H1 (cell line): Measurements from ENCODE around the gene HOGA1. TPM values are rescaled to one million over a fixed set of nuclear protein-coding genes. Genes with fewer than 3 reads are reported as not detected.
A peak's percentile ranks its signal among the peaks of the same experiment; 100 is the strongest.

Experiments used
- CTCF ChIA-PET: fragments of 300-600 bp; sonication (Branson Sonifier 250); formaldehyde crosslinking; loops from one replicate; lab custom pipeline; 2021; ENCODE audit not compliant: partially characterized antibody; lab: Charles Lee
- POLR2A ChIA-PET: fragments of 300-600 bp; sonication (Branson Sonifier 250); formaldehyde crosslinking; loops from one replicate; lab custom pipeline; 2021; ENCODE audit warnings: inconsistent platforms; ENCODE audit not compliant: partially characterized antibody; lab: Charles Lee
- DNase-seq, 2 experiments: peaks; one replicate each; pipeline versions ENCODE4 v3.0.0 to v3.0.0-alpha.2; 2010 to 2022; ENCODE audit warnings: low spot score in 2 of 2, low read depth in 1 of 2, mixed read lengths in 1 of 2
- FAIRE-seq: peaks from 2 replicates; lab custom pipeline; 2011; peaks lifted over from hg19 to GRCh38; lab: Jason Lieb, UNC
- H2AFZ ChIP-seq: 2 replicates; pipeline ENCODE4 v1.8.1; 2012; ENCODE audit warnings: low read length, inconsistent platforms
- H2AK5ac ChIP-seq: 2 replicates; pipeline ENCODE4 v1.6.1; 2013; ENCODE audit warnings: low read depth, low read length
- H2BK120ac ChIP-seq: replicated peaks from 2 replicates; pipeline ENCODE3; 2013; ENCODE audit warnings: low read depth, low read length, inconsistent platforms
- H2BK12ac ChIP-seq: 2 replicates; pipeline ENCODE4 v1.6.1; 2013; ENCODE audit warnings: low read depth, low read length
- H2BK15ac ChIP-seq: 2 replicates; pipeline ENCODE4 v1.6.1; 2013; ENCODE audit warnings: low read length
- H2BK20ac ChIP-seq: 2 replicates; pipeline ENCODE4 v1.6.1; 2013; ENCODE audit warnings: low read length
- H2BK5ac ChIP-seq: 2 replicates; pipeline ENCODE4 v1.6.1; 2013; ENCODE audit warnings: low read depth, low read length
- H3K14ac ChIP-seq: 2 replicates; pipeline ENCODE4 v1.6.1; 2013; ENCODE audit warnings: inconsistent platforms; ENCODE audit not compliant: insufficient read length
- H3K18ac ChIP-seq: 2 replicates; pipeline ENCODE4 v1.6.1; 2013; ENCODE audit warnings: low read length; ENCODE audit errors: extremely low read depth
- H3K23ac ChIP-seq: 2 replicates; pipeline ENCODE4 v1.6.1; 2013; ENCODE audit warnings: inconsistent platforms; ENCODE audit not compliant: insufficient read length
- H3K23me2 ChIP-seq: 2 replicates; pipeline ENCODE4 v1.6.1; 2013; ENCODE audit warnings: low read depth, low read length
- H3K27ac ChIP-seq: 2 replicates; pipeline ENCODE4 v1.6.1; 2011; ENCODE audit warnings: low read depth, low read length, inconsistent platforms
- H3K27me3 ChIP-seq, 4 experiments: replicated peaks in 1 of 4; 1 replicate in 1 of 4; 2 replicates in 3 of 4; pipeline versions ENCODE4 v1.6.1 to v1.8.1; 2011 to 2013; ENCODE audit warnings: low read length in 3 of 4, mild to moderate bottlenecking in 3 of 4, inconsistent platforms in 2 of 4, mixed read lengths in 2 of 4, moderate library complexity in 1 of 4; ENCODE audit not compliant: control insufficient read depth in 3 of 4, insufficient read depth in 3 of 4; ENCODE audit errors: extremely low read depth in 1 of 4
- H3K36me3 ChIP-seq, 4 experiments: 2 replicates each; pipeline versions ENCODE4 v1.6.1 to v1.8.1; 2011 to 2013; ENCODE audit warnings: mild to moderate bottlenecking in 4 of 4, low read length in 3 of 4, moderate library complexity in 2 of 4, control low read depth in 1 of 4, inconsistent platforms in 1 of 4; ENCODE audit not compliant: insufficient read depth in 4 of 4, control insufficient read depth in 2 of 4
- H3K4ac ChIP-seq: replicated peaks from 2 replicates; pipeline ENCODE3; 2013; ENCODE audit warnings: low read length, low read depth, mixed read lengths, inconsistent platforms; ENCODE audit not compliant: insufficient read length
- H3K4me1 ChIP-seq, 4 experiments: replicated peaks in 1 of 4; 1 replicate in 1 of 4; 2 replicates in 3 of 4; pipeline versions ENCODE4 v1.6.1 to v1.8.1; 2011 to 2013; ENCODE audit warnings: low read length in 3 of 4, inconsistent platforms in 2 of 4, mixed read lengths in 1 of 4; ENCODE audit not compliant: insufficient read depth in 4 of 4, control insufficient read depth in 3 of 4
- H3K4me2 ChIP-seq, 2 experiments: 2 replicates each; pipeline versions ENCODE4 v1.6.1 to v1.8.1; 2011 to 2013; ENCODE audit warnings: low read depth in 2 of 2, low read length in 2 of 2, control low read depth in 1 of 2, inconsistent platforms in 1 of 2, mild to moderate bottlenecking in 1 of 2; ENCODE audit not compliant: insufficient read depth in 1 of 2
- H3K4me3 ChIP-seq, 4 experiments: fragments of 200-600, 300-600 bp in 1 of 4; sonication (generic), shearing (Covaris generic), sonication (Bioruptor Twin) in 1 of 4; 2 replicates each; pipeline versions ENCODE4 v1.5.1 to v1.8.1; 2011 to 2016; ENCODE audit warnings: low read length in 4 of 4, low read depth in 3 of 4, control low read depth in 2 of 4, inconsistent platforms in 2 of 4, mild to moderate bottlenecking in 2 of 4, mixed read lengths in 1 of 4, moderate library complexity in 1 of 4; ENCODE audit not compliant: insufficient read depth in 2 of 4; ENCODE audit errors: extremely low read depth in 1 of 4
- H3K56ac ChIP-seq: replicated peaks from 2 replicates; pipeline ENCODE3; 2013; ENCODE audit warnings: low read depth, mild to moderate bottlenecking, mixed read lengths, low read length, inconsistent platforms; ENCODE audit not compliant: insufficient read length
- H3K79me1 ChIP-seq: 2 replicates; pipeline ENCODE4 v1.6.1; 2013; ENCODE audit warnings: low read depth, low read length, control low read depth
- H3K79me2 ChIP-seq, 2 experiments: 2 replicates each; pipeline versions ENCODE4 v1.6.1 to v1.8.1; 2012 to 2013; ENCODE audit warnings: low read length in 2 of 2, mild to moderate bottlenecking in 2 of 2, inconsistent platforms in 1 of 2; ENCODE audit not compliant: insufficient read depth in 2 of 2, control insufficient read depth in 1 of 2
- H3K9ac ChIP-seq, 4 experiments: replicated peaks in 1 of 4; 1 replicate in 1 of 4; 2 replicates in 3 of 4; pipeline versions ENCODE4 v1.6.1 to v1.8.1; 2011 to 2013; ENCODE audit warnings: low read depth in 3 of 4, low read length in 3 of 4, control low read depth in 2 of 4, mild to moderate bottlenecking in 2 of 4, moderate library complexity in 2 of 4, inconsistent platforms in 1 of 4; ENCODE audit errors: extremely low read depth in 1 of 4
- H3K9me3 ChIP-seq, 2 experiments: 2 replicates each; pipeline versions ENCODE4 v1.6.1 to v1.8.1; 2012 to 2013; ENCODE audit warnings: mild to moderate bottlenecking in 2 of 2, moderate library complexity in 2 of 2, control low read depth in 1 of 2, inconsistent platforms in 1 of 2, low read depth in 1 of 2, low read length in 1 of 2, mixed read lengths in 1 of 2; ENCODE audit not compliant: insufficient read depth in 2 of 2
- H4K20me1 ChIP-seq, 2 experiments: replicated peaks in 1 of 2; 2 replicates each; pipeline versions ENCODE3 to v1.8.1; 2011 to 2013; ENCODE audit warnings: inconsistent platforms in 2 of 2, low read length in 2 of 2, mild to moderate bottlenecking in 1 of 2; ENCODE audit not compliant: insufficient read depth in 2 of 2, control insufficient read depth in 1 of 2
- H4K5ac ChIP-seq: 2 replicates; pipeline ENCODE4 v1.6.1; 2013; ENCODE audit warnings: low read length, low read depth, mixed read lengths, inconsistent platforms; ENCODE audit not compliant: insufficient read length
- H4K8ac ChIP-seq: 2 replicates; pipeline ENCODE4 v1.8.0; 2013; ENCODE audit warnings: mild to moderate bottlenecking, moderate library complexity, low read length, inconsistent platforms; ENCODE audit not compliant: insufficient read depth; ENCODE audit errors: extremely low read depth
- H4K91ac ChIP-seq: replicated peaks from 2 replicates; pipeline ENCODE3; 2013; ENCODE audit warnings: low read length, mixed read lengths, inconsistent platforms; ENCODE audit not compliant: insufficient read length
- CBX8 ChIP-seq: fragments of 300-800, 300-1000 bp; sonication (generic); IDR thresholded peaks from 2 replicates; pipeline ENCODE4 v1.7.1; 2016; ENCODE audit warnings: low read depth, low read length, borderline replicate concordance
- CTCF ChIP-seq, 3 experiments: IDR thresholded peaks; 1 replicate in 2 of 3; 2 replicates in 1 of 3; pipeline versions ENCODE4 v1.5.1 to v1.6.1; 2011; ENCODE audit warnings: low read length in 3 of 3, mild to moderate bottlenecking in 3 of 3, inconsistent platforms in 2 of 3, low read depth in 1 of 3, moderate library complexity in 1 of 3; ENCODE audit not compliant: insufficient read depth in 1 of 3; ENCODE audit errors: control extremely low read depth in 1 of 3
- WGBS, 2 experiments: shearing (Covaris generic) in 1 of 2; methylation state at CpG; one replicate each; pipeline versions ENCODE4 v1.1.6 to v1.1.7; 2013 to 2015; ENCODE audit warnings: low lambda C conversion rate in 2 of 2, mixed read lengths in 2 of 2, inconsistent platforms in 1 of 2, low coverage in 1 of 2, missing lambda C conversion rate in 1 of 2; ENCODE audit not compliant: insufficient replicate concordance in 2 of 2, insufficient coverage in 1 of 2, insufficient read length in 1 of 2; ENCODE audit errors: extremely low coverage in 1 of 2, missing lambda C conversion rate in 1 of 2; 5-methylcytosine and 5-hydroxymethylcytosine counted together
- polyA plus RNA-seq, 7 experiments: library from polyadenylated mRNA; depleted of rRNA in 3 of 7; stranded (reverse) in 5 of 7; unstranded in 2 of 7; fragments of >200 nt in 5 of 7; fragments of 200-250 nt in 2 of 7; gene quantifications; 1 replicate in 5 of 7; 2 replicates in 1 of 7; 4 replicates in 1 of 7; pipeline versions ENCODE4 v1.2.1 to v1.2.3, GENCODE V29; 2011 to 2013; ENCODE audit warnings: missing spikeins in 2 of 7, mixed read lengths in 2 of 7
- total RNA-seq: library from RNA; stranded (reverse); fragmentation: NEBNext Ultra II Directional; extraction: Animal tissue kit (Norgen Biotek cat#: 25700); gene quantifications from 2 replicates; pipeline ENCODE4 v1.2.1, GENCODE V29; 2021

Gene HOGA1
- total and polyA plus RNA-seq, 2 of the 8 experiments (the other 6 are each of a cell fraction or from before 2014, with no cell fraction given): 0.28 to 1.00 TPM

- H2BK5ac ChIP-seq: peak overlapping the region; percentile 96
- H3K36me3 ChIP-seq: no peaks in the 10 kb centered on the region
- peak overlapping the region; percentile 43; the same call in 1 of the 2 replicates for H2BK20ac ChIP-seq
- POLR2A ChIA-PET: interaction anchor here (1.1 to 2.4 kb wide), 5 partner anchors 9 to 70 kb away, joined by 4 to 11 read pairs (median 6); partner anchors contain the start of gene UBTD1
- H3K27ac ChIP-seq: peak overlapping the region; percentile 13; the same call in 1 of the 2 replicates
- H3K4me3 ChIP-seq: no peak overlapping the region
- no peaks in the 10 kb centered on the region for H3K9me3 ChIP-seq
- H2AK5ac ChIP-seq: peak overlapping the region; percentile 79; the same call in 1 of the 2 replicates
- H3K18ac ChIP-seq: peak overlapping the region; percentile 89
- peak overlapping the region; percentile 21 for H2BK120ac ChIP-seq
- H3K4ac ChIP-seq: peak overlapping the region; percentile 42
- H3K4me2 ChIP-seq: peak overlapping the region; percentile 7 to 43; a peak in 3 of 4 replicates
- H3K79me1 ChIP-seq: peaks cover 3% of the 10 kb centered on the region
- H4K20me1 ChIP-seq: no peaks in the 10 kb centered on the region
- H4K91ac ChIP-seq: peak overlapping the region; percentile 75
- peak overlapping the region; percentile 51; the same call in 1 of the 2 replicates for H2BK12ac ChIP-seq
- H3K9ac ChIP-seq: peak overlapping the region in 2 of 4 experiments; percentile 15 to 43; a peak in 2 of 7 replicates
- peak overlapping the region; percentile 78 for H2BK15ac ChIP-seq
- H3K14ac ChIP-seq: no peak overlapping the region
- no peak for FAIRE-seq
- H2AFZ ChIP-seq: no peak overlapping the region
- peaks cover 0 to 2% of the 10 kb centered on the region in 2 experiments; a peak in 1 of 4 replicates for H3K79me2 ChIP-seq
- H4K5ac ChIP-seq: peak overlapping the region; percentile 61
- DNase-seq: no peak
- H3K23ac ChIP-seq: no peak overlapping the region
- H3K27me3 ChIP-seq: no peaks in the 10 kb centered on the region
- H4K8ac ChIP-seq: no peak overlapping the region
- CTCF ChIA-PET: interaction anchor here (1.0 to 15.4 kb wide), 9 partner anchors 14 to 131 kb away, joined by 3 to 388 read pairs (median 4); partner anchors contain the start of gene ANKRD2
- 70% methylated on average over 12 of the region's 13 CpGs; no CpG with 5 or more reads in 1 of the 2 experiments for WGBS, 2 experiments
- no peak overlapping the region for H3K56ac ChIP-seq
- no peaks in the 10 kb centered on the region for H3K23me2 ChIP-seq
- peaks cover 15 to 29% (median 22%) of the 10 kb centered on the region in 4 experiments for H3K4me1 ChIP-seq
- TF ChIP-seq CTCF (IDR thresholded peaks at IDR 0.05; ENCODE audit: control extremely low read depth in 1 of 3, insufficient read depth in 1 of 3, low read depth in 1 of 3, low read length in 3 of 3) (no peak), CBX8 (no peak)
Observed at GRCh38 chr10:97549587-97550322, 34.4 kb upstream of the HOGA1 start.
